HepG2 (cell line): ENCODE measurements around the gene FLT3LG. TPM values are rescaled to one million over a fixed set of nuclear protein-coding genes. Genes with fewer than 3 reads are reported as not detected.
A peak's percentile ranks its signal among the peaks of the same experiment; 100 is the strongest.

Experiments
- ARNTL ChIP-seq: sonication (generic); formaldehyde crosslinking; IDR thresholded peaks from 2 replicates; pipeline ENCODE4 v1.4.0; 2020; ENCODE audit warnings: mild to moderate bottlenecking, missing genetic modification reagents
- BORCS8-MEF2B ChIP-seq: sonication (generic); formaldehyde crosslinking; IDR thresholded peaks from 2 replicates; pipeline ENCODE4 v1.8.0; 2022; ENCODE audit warnings: mild to moderate bottlenecking, missing genetic modification reagents
- HNF4G ChIP-seq, 2 experiments: sonication (generic) in 1 of 2; formaldehyde crosslinking in 1 of 2; IDR thresholded peaks; 2 replicates each; pipeline versions ENCODE4 v1.4.0 to v1.6.1; 2011 to 2020; ENCODE audit warnings: borderline replicate concordance in 2 of 2, low read depth in 2 of 2, mild to moderate bottlenecking in 2 of 2, low read length in 1 of 2, missing genetic modification reagents in 1 of 2, moderate library complexity in 1 of 2
- HOMEZ ChIP-seq: IDR thresholded peaks from 2 replicates; pipeline ENCODE4 v1.6.1; 2016; ENCODE audit warnings: low read depth
- KAT7 ChIP-seq: IDR thresholded peaks from 2 replicates; pipeline ENCODE4 v1.6.1; 2018; ENCODE audit warnings: borderline replicate concordance, missing compliant biosample characterization
- KDM3A ChIP-seq: IDR thresholded peaks from 2 replicates; pipeline ENCODE4 v1.6.1; 2018; ENCODE audit warnings: low read depth, missing compliant biosample characterization
- KDM5B ChIP-seq: sonication (generic); formaldehyde crosslinking; IDR thresholded peaks from 2 replicates; pipeline ENCODE4 v1.4.0; 2020; ENCODE audit warnings: missing genetic modification reagents, mild to moderate bottlenecking, borderline replicate concordance
- MIER3 ChIP-seq: IDR thresholded peaks from 2 replicates; pipeline ENCODE4 v1.6.1; 2016; ENCODE audit warnings: missing compliant biosample characterization, borderline replicate concordance
- MZF1 ChIP-seq: sonication (generic); formaldehyde crosslinking; IDR thresholded peaks from 2 replicates; pipeline ENCODE4 v1.8.1; 2023; ENCODE audit warnings: mild to moderate bottlenecking, missing genetic modification reagents, borderline replicate concordance
- NCOA5 ChIP-seq: sonication (generic); formaldehyde crosslinking; IDR thresholded peaks from 2 replicates; pipeline ENCODE4 v1.4.0; 2020; ENCODE audit warnings: missing genetic modification reagents
- NFE2L2 ChIP-seq: fragments of 150-350 bp; IDR thresholded peaks from 2 replicates; pipeline ENCODE4 v1.6.1; 2014; ENCODE audit warnings: low read length
- RBFOX2 ChIP-seq: fragments of 200-400 bp; formaldehyde crosslinking; IDR thresholded peaks from 2 replicates; pipeline ENCODE4 v1.6.1; 2017; ENCODE audit warnings: low read depth, mild to moderate bottlenecking, low read length
- RXRB ChIP-seq: IDR thresholded peaks from 2 replicates; pipeline ENCODE4 v1.6.1; 2016; ENCODE audit warnings: borderline replicate concordance, missing genetic modification reagents, missing compliant biosample characterization
- TBX2 ChIP-seq: sonication (generic); formaldehyde crosslinking; IDR thresholded peaks from 2 replicates; pipeline ENCODE4 v1.5.0; 2020; ENCODE audit warnings: missing genetic modification reagents, mild to moderate bottlenecking, borderline replicate concordance
- THAP11 ChIP-seq: IDR thresholded peaks from 2 replicates; pipeline ENCODE4 v1.6.1; 2016; ENCODE audit warnings: missing biosample characterization, missing genetic modification reagents
- ZBTB34 ChIP-seq: sonication (generic); formaldehyde crosslinking; IDR thresholded peaks from 2 replicates; pipeline ENCODE4 v1.8.0; 2022; ENCODE audit warnings: mild to moderate bottlenecking, missing genetic modification reagents
- ZEB1 ChIP-seq: IDR thresholded peaks from 2 replicates; pipeline ENCODE4 v1.6.1; 2012; ENCODE audit warnings: mild to moderate bottlenecking, low read depth, inconsistent platforms; ENCODE audit not compliant: insufficient replicate concordance
- ZMAT5 ChIP-seq: sonication (generic); formaldehyde crosslinking; IDR thresholded peaks from 2 replicates; pipeline ENCODE4 v1.5.0; 2020; ENCODE audit warnings: mild to moderate bottlenecking, low read depth, missing genetic modification reagents, borderline replicate concordance
- ZNF207 ChIP-seq: fragments of 450-650 bp; IDR thresholded peaks from 2 replicates; pipeline ENCODE4 v1.6.1; 2016; ENCODE audit warnings: antibody characterized with exemption, borderline replicate concordance
- ZNF362 ChIP-seq: sonication (generic); formaldehyde crosslinking; IDR thresholded peaks from 2 replicates; pipeline ENCODE4 v1.4.0; 2020; ENCODE audit warnings: missing genetic modification reagents, mild to moderate bottlenecking, borderline replicate concordance
- ZUFSP ChIP-seq: sonication (generic); formaldehyde crosslinking; IDR thresholded peaks from 2 replicates; pipeline ENCODE4 v1.9.0; 2021; ENCODE audit warnings: missing genetic modification reagents, mild to moderate bottlenecking, borderline replicate concordance
- polyA plus RNA-seq, 8 experiments: library from polyadenylated mRNA; depleted of rRNA in 3 of 8; stranded (reverse) in 7 of 8; unstranded in 1 of 8; fragments of >200 nt; fragmentation: Illumina TruSeq in 4 of 8; extraction: Trizol in 4 of 8; gene quantifications; 2 replicates each; pipeline versions ENCODE4 v1.2.1 to v1.2.3, GENCODE V29; 2011 to 2016; ENCODE audit warnings: low read depth in 4 of 8, missing spikeins in 1 of 8, mixed read lengths in 1 of 8; ENCODE audit not compliant: insufficient read depth in 1 of 8
- total RNA-seq, 5 experiments: library from RNA; depleted of rRNA; stranded (reverse); fragments of >200 nt; fragmentation: Illumina TruSeq; extraction: Trizol; gene quantifications; 2 replicates each; pipeline ENCODE4 v1.2.3, GENCODE V29; 2016; ENCODE audit warnings: low read depth in 1 of 5

Gene FLT3LG
- total and polyA plus RNA-seq, 2 of the 13 experiments (the other 11 are each of a cell fraction or from before 2014, with no cell fraction given) = 1.5 to 2.6 TPM

- TF ChIP-seq ZUFSP (CRISPR knock-in tag) = no peak
- no peak for TF ChIP-seq ZBTB34 (CRISPR knock-in tag)
- peak; percentile 57; the same call in 1 of the 2 replicates for TF ChIP-seq KDM5B
- TF ChIP-seq MZF1 (CRISPR knock-in tag) = no peak
- no peak for TF ChIP-seq TBX2 (CRISPR knock-in tag)
- TF ChIP-seq KAT7 (CRISPR knock-in tag) = peak; percentile 86; the same call in 1 of the 2 replicates
- no peak for TF ChIP-seq ZNF207
- TF ChIP-seq NFE2L2 = no peak
- no peak for TF ChIP-seq NCOA5
- peak; percentile 67; the same call in 1 of the 2 replicates for TF ChIP-seq RXRB
- peak; percentile 56; the same call in 1 of the 2 replicates for TF ChIP-seq BORCS8-MEF2B
- 0 out of 2 replicates have a peak, but pooled peaks have one; percentile 59 for TF ChIP-seq KDM3A (CRISPR knock-in tag)
- TF ChIP-seq ZNF362 (CRISPR knock-in tag) = no peak
- TF ChIP-seq HOMEZ (CRISPR knock-in tag) = no peak
- peak; percentile 55 for TF ChIP-seq THAP11
- TF ChIP-seq ZEB1 = peak; percentile 74
- TF ChIP-seq MIER3 = no peak; the same call in 1 of the 2 replicates
- peak; percentile 16; the same call in 1 of the 2 replicates for TF ChIP-seq ARNTL (CRISPR knock-in tag)
- TF ChIP-seq RBFOX2 = peak; percentile 95
- 0 out of 2 replicates have a peak, but pooled peaks have one; percentile 43 for TF ChIP-seq HNF4G (IDR thresholded peaks at IDR 0.05; ENCODE audit: borderline replicate concordance, low read depth, low read length)
- TF ChIP-seq HNF4G (CRISPR knock-in tag; IDR thresholded peaks at IDR 0.05; ENCODE audit: borderline replicate concordance, low read depth) = 0 out of 2 replicates have a peak, but pooled peaks have one; percentile 39
- no peak for TF ChIP-seq ZMAT5 (CRISPR knock-in tag)
Observed at GRCh38 chr19:49512970-49513745, 39.1 kb downstream of the FLT3LG start (continued).
